ENCODE results near the gene ABHD2.
A peak's percentile ranks its signal among the peaks of the same experiment; 100 is the strongest.

The ABHD2 gene

DNA sequence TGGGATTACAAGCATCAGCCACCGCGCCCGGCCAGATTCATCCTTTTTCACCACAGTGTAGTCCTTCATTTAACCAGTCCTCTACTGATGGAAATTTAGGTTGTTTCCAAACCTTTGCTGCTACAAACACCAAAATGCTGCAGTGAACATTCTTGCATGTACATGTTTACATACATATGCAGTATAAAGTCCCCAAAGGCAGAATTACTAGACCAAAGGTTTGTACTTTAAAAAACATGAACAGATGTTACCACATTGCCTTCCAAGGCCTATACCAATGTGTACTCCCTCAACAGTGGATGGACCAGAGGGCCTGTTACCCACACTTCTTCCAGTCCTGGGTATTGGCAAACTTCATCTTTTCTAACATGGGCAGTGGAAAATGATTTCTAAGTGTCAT is 82.1 kb downstream of the ABHD2 start:
- Mint-ChIP-seq H3K36me3 (ENCODE audit: low read depth) (no peaks in the 10 kb centered on the region), H3K27me3 (ENCODE audit: low read depth) (no peaks in the 10 kb centered on the region), H3K4me1 (peaks cover 28% of the 10 kb centered on the region), H3K27ac (no peak overlapping the region), H3K4me3 (no peak overlapping the region), H3K9me3 (no peaks in the 10 kb centered on the region)
- TF ChIP-seq, protein P1, sequence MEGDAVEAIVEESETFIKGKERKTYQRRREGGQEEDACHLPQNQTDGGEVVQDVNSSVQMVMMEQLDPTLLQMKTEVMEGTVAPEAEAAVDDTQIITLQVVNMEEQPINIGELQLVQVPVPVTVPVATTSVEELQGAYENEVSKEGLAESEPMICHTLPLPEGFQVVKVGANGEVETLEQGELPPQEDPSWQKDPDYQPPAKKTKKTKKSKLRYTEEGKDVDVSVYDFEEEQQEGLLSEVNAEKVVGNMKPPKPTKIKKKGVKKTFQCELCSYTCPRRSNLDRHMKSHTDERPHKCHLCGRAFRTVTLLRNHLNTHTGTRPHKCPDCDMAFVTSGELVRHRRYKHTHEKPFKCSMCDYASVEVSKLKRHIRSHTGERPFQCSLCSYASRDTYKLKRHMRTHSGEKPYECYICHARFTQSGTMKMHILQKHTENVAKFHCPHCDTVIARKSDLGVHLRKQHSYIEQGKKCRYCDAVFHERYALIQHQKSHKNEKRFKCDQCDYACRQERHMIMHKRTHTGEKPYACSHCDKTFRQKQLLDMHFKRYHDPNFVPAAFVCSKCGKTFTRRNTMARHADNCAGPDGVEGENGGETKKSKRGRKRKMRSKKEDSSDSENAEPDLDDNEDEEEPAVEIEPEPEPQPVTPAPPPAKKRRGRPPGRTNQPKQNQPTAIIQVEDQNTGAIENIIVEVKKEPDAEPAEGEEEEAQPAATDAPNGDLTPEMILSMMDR (IDR thresholded peaks at IDR 0.05; ENCODE audit: unreplicated experiment in 3 of 3): no peak

DNA sequence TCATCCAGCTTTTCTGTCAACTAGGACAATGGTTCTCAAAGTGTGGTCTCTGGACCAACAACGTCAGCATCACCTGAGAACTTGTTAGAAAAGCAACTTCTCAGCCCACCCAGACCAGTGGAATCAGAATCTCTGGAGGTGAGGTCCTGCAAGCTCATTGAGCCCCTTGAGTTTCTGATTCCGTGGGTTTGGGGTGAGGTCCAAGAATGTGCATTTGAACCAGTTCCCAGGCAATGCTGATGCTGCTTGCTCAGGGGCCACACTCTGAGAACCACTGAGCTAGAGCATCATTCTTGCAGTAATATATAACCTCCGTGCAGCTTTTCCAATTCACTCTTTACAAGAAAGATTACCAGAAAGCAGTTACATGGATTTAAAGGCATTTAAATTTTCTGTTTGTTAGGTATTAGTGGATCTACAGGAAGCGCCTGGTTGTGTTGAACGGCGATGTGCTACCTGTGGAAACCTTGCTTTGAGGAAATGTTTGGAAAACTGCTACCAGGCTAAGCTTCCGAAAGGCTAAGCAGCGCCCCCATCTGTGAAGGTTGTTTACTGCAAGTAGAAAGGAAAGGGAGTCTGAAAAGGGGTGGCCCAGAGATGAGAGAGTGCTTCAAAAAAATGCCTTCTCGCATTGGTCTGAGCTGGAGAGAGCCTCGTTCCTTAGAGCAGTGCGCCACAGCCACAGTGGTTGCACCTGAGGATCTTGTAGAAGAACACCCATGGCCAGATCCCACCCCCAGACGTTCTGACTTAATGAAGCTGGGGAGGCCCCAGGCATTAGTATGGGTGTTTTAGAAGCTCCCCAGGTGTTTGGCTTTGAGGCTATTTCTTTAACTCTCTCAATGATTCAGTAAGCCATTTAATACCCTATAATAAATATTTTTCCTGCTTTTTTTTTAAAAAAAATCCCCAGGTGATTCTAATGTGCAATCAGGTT is 83.1 kb downstream of the ABHD2 start:
- Mint-ChIP-seq H3K27me3 (ENCODE audit: low read depth) (no peaks in the 10 kb centered on the region), H3K4me1 (peaks cover 18% of the 10 kb centered on the region), H3K27ac (no peak overlapping the region)

DNA sequence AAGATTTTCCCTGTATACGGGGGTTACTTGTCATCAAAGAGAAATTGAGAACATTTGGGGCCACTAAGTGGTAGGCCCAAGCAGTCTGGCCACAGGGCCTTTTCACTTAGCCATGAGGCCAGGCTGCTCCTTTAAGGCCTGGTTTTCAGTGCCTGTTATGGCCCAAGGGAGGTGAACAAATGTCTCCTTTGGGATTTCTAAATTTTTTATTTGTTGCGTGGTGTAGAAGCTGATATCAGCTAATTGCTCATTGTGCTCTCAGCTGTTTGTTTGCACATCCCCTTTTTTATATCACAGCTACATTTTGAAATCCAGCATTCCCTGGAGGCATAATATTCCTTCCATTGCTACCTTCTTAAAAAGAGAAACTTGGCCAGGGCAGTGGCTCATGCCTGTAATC is 84.7 kb downstream of the ABHD2 start:
- Mint-ChIP-seq H3K4me1 (peaks cover 15% of the 10 kb centered on the region), H3K27ac (no peak overlapping the region), H3K36me3 (ENCODE audit: low read depth) (peaks cover 10% of the 10 kb centered on the region), H3K9me3 (no peaks in the 10 kb centered on the region), H3K4me3 (no peak overlapping the region), H3K27me3 (ENCODE audit: low read depth) (no peaks in the 10 kb centered on the region)
- TF ChIP-seq, protein P1 (IDR thresholded peaks at IDR 0.05; ENCODE audit: unreplicated experiment in 3 of 3): no peak

More for the DNA sequence above, 83.1 kb downstream of the ABHD2 start:
- TF ChIP-seq, protein P1 (IDR thresholded peaks at IDR 0.05; ENCODE audit: unreplicated experiment in 3 of 3): peak; percentile 37 to 59 (median 46)
- Mint-ChIP-seq H3K36me3 (ENCODE audit: low read depth) (peaks cover 1% of the 10 kb centered on the region), H3K9me3 (no peaks in the 10 kb centered on the region), H3K4me3 (no peak overlapping the region)

DNA sequence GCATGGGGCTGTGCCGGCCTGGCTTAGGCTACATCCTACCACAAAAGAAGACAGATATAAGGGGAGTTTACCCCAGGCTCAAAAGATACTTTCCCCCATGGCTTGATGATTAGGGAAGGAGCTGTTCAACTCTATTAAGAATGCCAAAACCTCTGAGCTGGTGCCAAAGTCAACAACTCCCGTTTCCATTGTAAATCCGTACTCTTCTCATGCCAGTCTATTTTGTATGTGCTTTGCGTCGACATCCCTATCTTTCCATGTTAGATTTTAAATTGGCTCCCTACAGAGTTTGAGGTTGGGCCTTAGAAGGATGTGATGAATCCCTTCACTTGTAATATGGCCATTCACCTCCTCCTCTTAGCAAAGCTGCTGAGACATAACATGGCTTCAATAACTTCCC is 86.2 kb downstream of the ABHD2 start:
- H3K9me3 Mint-ChIP-seq: no peaks in the 10 kb centered on the region
- TF ChIP-seq, protein P1 (IDR thresholded peaks at IDR 0.05; ENCODE audit: unreplicated experiment in 3 of 3): no peak
- H3K4me1 Mint-ChIP-seq: peaks cover 13% of the 10 kb centered on the region
- no peaks in the 10 kb centered on the region for H3K27me3 Mint-ChIP-seq (ENCODE audit: low read depth)
- H3K27ac Mint-ChIP-seq: peak overlapping the region in 1 of 3 experiments; percentile 1
- H3K4me3 Mint-ChIP-seq: no peak overlapping the region
- peaks cover 10% of the 10 kb centered on the region for H3K36me3 Mint-ChIP-seq (ENCODE audit: low read depth)

DNA sequence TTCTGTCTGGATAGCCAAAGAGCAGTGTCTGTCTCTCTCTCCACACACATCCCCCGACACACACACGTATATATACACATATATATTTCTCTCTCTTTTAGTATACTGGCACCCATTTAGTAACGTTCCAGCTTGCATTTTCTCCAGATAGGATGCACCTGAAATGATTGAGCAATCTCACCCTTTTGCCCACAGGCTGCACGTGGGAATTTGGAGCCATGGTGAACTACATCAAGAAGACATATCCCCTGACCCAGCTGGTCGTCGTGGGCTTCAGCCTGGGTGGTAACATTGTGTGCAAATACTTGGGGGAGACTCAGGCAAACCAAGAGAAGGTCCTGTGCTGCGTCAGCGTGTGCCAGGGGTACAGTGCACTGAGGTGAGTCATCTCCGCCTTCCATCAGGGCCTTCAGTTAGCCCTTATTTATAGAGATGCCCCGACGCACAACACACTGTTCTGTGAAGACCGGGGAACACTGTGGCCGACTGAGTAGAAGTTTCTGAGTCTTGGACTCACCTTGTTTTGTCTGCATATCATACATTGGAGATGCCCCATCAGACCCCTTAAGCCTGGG is 87.4 kb downstream of the ABHD2 start:
- peaks cover 13% of the 10 kb centered on the region for H3K4me1 Mint-ChIP-seq
- H3K36me3 Mint-ChIP-seq (ENCODE audit: low read depth): peaks cover 10% of the 10 kb centered on the region
- no peak overlapping the region for H3K4me3 Mint-ChIP-seq
- TF ChIP-seq, protein P1 (IDR thresholded peaks at IDR 0.05; ENCODE audit: unreplicated experiment in 3 of 3): no peak
- no peaks in the 10 kb centered on the region for H3K27me3 Mint-ChIP-seq (ENCODE audit: low read depth)
- no peaks in the 10 kb centered on the region for H3K9me3 Mint-ChIP-seq
- no peak overlapping the region for H3K27ac Mint-ChIP-seq
